ENCODE data around the gene ATP2B2.

The ATP2B2 gene

DNA sequence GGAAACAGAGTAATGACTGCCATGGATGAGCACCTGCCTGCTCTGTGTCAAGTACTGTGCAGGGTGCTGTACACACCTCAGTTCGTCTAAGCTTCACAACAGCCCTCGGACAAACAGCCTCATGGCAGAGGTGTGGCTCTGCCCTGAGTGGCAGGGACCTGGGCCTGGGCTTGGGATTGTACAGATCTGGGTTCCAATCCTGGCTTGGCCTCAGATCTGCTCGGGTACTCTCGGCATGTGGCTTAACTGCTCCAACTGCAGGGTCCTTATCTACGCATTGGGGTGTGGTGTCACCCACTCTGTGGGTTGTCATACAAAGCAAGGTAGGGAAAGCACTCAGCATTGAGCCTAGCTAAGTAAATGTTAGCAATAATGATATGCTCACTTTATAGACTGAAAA lies 137.9 kb downstream of the ATP2B2 start:
- H3K27ac ChIP-seq (ENCODE audit: extremely low read depth, low read depth, low read length), result no peak overlapping the region
- TF ChIP-seq ZNF341 (tag by site-specific recombination; IDR thresholded peaks at IDR 0.05; ENCODE audit: low read depth) (no peak), HOXD13 (CRISPR knock-in tag; IDR thresholded peaks at IDR 0.05; ENCODE audit: borderline replicate concordance) (no peak), ZNF133 (tag by site-specific recombination; IDR thresholded peaks at IDR 0.05) (no peak), ZNF157 (tag by site-specific recombination; IDR thresholded peaks at IDR 0.05) (no peak), ZNF202 (tag by site-specific recombination; IDR thresholded peaks at IDR 0.05; ENCODE audit: borderline replicate concordance) (no peak), ZNF677 (tag by site-specific recombination; IDR thresholded peaks at IDR 0.05) (no peak), ZNF629 (tag by site-specific recombination; IDR thresholded peaks at IDR 0.05) (no peak), HOXC10 (CRISPR knock-in tag; IDR thresholded peaks at IDR 0.05) (no peak), ZSCAN30 (tag by site-specific recombination; IDR thresholded peaks at IDR 0.05) (no peak), ZXDB (tag by site-specific recombination; IDR thresholded peaks at IDR 0.05) (no peak), GLI2 (tag by site-specific recombination; IDR thresholded peaks at IDR 0.05; ENCODE audit: borderline replicate concordance, low read depth) (no peak), ZNF514 (tag by site-specific recombination; IDR thresholded peaks at IDR 0.05) (no peak), ZNF350 (tag by site-specific recombination; IDR thresholded peaks at IDR 0.05) (no peak), ZNF510 (tag by site-specific recombination; IDR thresholded peaks at IDR 0.05; ENCODE audit: insufficient replicate concordance) (no peak)
- TF ChIP-seq, protein P1, sequence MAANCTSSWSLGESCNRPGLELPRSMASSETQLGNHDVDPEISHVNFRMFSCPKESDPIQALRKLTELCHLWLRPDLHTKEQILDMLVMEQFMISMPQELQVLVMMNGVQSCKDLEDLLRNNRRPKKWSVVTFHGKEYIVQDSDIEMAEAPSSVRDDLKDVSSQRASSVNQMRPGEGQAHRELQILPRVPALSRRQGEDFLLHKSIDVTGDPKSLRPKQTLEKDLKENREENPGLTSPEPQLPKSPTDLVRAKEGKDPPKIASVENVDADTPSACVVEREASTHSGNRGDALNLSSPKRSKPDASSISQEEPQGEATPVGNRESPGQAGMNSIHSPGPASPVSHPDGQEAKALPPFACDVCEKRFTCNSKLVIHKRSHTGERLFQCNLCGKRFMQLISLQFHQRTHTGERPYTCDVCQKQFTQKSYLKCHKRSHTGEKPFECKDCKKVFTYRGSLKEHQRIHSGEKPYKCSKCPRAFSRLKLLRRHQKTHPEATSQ (tag by site-specific recombination; IDR thresholded peaks at IDR 0.05), result no peak
- TF ChIP-seq, protein P2, sequence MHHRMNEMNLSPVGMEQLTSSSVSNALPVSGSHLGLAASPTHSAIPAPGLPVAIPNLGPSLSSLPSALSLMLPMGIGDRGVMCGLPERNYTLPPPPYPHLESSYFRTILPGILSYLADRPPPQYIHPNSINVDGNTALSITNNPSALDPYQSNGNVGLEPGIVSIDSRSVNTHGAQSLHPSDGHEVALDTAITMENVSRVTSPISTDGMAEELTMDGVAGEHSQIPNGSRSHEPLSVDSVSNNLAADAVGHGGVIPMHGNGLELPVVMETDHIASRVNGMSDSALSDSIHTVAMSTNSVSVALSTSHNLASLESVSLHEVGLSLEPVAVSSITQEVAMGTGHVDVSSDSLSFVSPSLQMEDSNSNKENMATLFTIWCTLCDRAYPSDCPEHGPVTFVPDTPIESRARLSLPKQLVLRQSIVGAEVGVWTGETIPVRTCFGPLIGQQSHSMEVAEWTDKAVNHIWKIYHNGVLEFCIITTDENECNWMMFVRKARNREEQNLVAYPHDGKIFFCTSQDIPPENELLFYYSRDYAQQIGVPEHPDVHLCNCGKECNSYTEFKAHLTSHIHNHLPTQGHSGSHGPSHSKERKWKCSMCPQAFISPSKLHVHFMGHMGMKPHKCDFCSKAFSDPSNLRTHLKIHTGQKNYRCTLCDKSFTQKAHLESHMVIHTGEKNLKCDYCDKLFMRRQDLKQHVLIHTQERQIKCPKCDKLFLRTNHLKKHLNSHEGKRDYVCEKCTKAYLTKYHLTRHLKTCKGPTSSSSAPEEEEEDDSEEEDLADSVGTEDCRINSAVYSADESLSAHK (tag by site-specific recombination; IDR thresholded peaks at IDR 0.05), result no peak
- TF ChIP-seq, protein P3, sequence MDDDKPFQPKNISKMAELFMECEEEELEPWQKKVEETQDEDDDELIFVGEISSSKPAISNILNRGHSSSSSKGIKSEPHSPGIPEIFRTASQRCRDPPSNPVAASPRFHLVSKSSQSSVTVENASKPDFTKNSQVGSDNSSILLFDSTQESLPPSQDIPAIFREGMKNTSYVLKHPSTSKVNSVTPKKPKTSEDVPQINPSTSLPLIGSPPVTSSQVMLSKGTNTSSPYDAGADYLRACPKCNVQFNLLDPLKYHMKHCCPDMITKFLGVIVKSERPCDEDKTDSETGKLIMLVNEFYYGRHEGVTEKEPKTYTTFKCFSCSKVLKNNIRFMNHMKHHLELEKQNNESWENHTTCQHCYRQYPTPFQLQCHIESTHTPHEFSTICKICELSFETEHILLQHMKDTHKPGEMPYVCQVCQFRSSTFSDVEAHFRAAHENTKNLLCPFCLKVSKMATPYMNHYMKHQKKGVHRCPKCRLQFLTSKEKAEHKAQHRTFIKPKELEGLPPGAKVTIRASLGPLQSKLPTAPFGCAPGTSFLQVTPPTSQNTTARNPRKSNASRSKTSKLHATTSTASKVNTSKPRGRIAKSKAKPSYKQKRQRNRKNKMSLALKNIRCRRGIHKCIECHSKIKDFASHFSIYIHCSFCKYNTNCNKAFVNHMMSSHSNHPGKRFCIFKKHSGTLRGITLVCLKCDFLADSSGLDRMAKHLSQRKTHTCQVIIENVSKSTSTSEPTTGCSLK (tag by site-specific recombination; IDR thresholded peaks at IDR 0.05), result no peak
- TF ChIP-seq, protein P4, sequence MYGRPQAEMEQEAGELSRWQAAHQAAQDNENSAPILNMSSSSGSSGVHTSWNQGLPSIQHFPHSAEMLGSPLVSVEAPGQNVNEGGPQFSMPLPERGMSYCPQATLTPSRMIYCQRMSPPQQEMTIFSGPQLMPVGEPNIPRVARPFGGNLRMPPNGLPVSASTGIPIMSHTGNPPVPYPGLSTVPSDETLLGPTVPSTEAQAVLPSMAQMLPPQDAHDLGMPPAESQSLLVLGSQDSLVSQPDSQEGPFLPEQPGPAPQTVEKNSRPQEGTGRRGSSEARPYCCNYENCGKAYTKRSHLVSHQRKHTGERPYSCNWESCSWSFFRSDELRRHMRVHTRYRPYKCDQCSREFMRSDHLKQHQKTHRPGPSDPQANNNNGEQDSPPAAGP (tag by site-specific recombination; IDR thresholded peaks at IDR 0.05), result no peak
- CTCF ChIA-PET, result no interaction called here
- no peaks in the 10 kb centered on the region for H3K9me3 ChIP-seq (ENCODE audit: control insufficient read depth, insufficient read depth, low read depth, low read length)
- no peaks in the 10 kb centered on the region for H3K4me1 ChIP-seq (ENCODE audit: control insufficient read depth, insufficient read depth, low read length)
- H3K36me3 ChIP-seq (ENCODE audit: control insufficient read depth in 2 of 2, insufficient read depth in 1 of 2, low read length in 2 of 2), result no peaks in the 10 kb centered on the region
- H3K4me3 ChIP-seq (ENCODE audit: low read depth, low read length), result no peak overlapping the region
- POLR2A ChIA-PET, result interaction anchor here (0.6 kb wide), 1 partner anchor 422 kb away, joined by 9 read pairs; no protein-coding TSS in a partner anchor

DNA sequence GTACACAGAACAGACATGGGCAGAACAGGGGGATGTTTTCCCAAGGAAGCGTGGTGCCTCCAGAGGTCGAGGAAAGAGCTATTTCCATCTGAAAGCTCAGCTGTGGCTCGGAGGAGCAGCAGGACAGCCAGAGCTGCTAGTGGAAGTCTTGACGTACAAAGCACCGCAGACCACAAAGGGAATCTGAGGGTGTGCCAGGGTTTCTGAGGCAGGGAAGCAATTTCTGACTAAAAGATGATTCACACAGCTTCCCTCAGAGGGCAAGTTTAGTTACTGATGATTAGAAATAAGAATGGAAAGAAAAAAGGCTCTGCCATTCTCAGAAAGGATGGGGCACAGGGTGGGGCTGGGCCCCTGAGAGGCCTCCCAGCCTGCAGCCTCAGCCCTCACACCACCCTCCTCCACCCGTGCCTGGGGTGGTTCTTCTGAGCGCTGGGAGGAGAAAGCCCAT lies 138.7 kb downstream of the ATP2B2 start:
- no peak overlapping the region for H3K27ac ChIP-seq (ENCODE audit: extremely low read depth, low read depth, low read length)
- no peaks in the 10 kb centered on the region for H3K9me3 ChIP-seq (ENCODE audit: control insufficient read depth, insufficient read depth, low read depth, low read length)
- H3K4me3 ChIP-seq (ENCODE audit: low read depth, low read length), result no peak overlapping the region
- POLR2A ChIA-PET, result no interaction called here
- no peaks in the 10 kb centered on the region for H3K36me3 ChIP-seq (ENCODE audit: control insufficient read depth in 2 of 2, insufficient read depth in 1 of 2, low read length in 2 of 2)
- no peak for TF ChIP-seq ZBTB21 (tag by site-specific recombination; IDR thresholded peaks at IDR 0.05)
- H3K4me1 ChIP-seq (ENCODE audit: control insufficient read depth, insufficient read depth, low read length), result no peaks in the 10 kb centered on the region
- CTCF ChIA-PET, result interaction anchor here (0.6 kb wide), 1 partner anchor 25 kb away, joined by 7 read pairs; no protein-coding TSS in a partner anchor
